Sigmoid colon (tissue), 7 donors: Measurements from ENCODE around the gene PCSK5. TPM values are rescaled to one million over a fixed set of nuclear protein-coding genes. Genes with fewer than 3 reads are reported as not detected.

Source experiments
- DNase-seq: peaks from one replicate; pipeline ENCODE4 v3.0.0-alpha.2; 2019
- H3K27ac ChIP-seq, 4 donors: fragments of 200-600 bp; sonication (generic); one replicate each; pipeline ENCODE4 v1.5.1; 2016 to 2019; ENCODE audit warnings: mild to moderate bottlenecking in 1 of 4
- H3K27me3 ChIP-seq, 3 donors: fragments of 200-600 bp; sonication (generic); one replicate each; pipeline ENCODE4 v1.5.1; 2019; ENCODE audit warnings: mild to moderate bottlenecking in 1 of 3
- H3K36me3 ChIP-seq, 4 donors: fragments of 200-600 bp; sonication (generic); one replicate each; pipeline ENCODE4 v1.5.1; 2016 to 2019
- H3K4me1 ChIP-seq, 4 donors: fragments of 200-600 bp; sonication (generic); one replicate each; pipeline ENCODE4 v1.5.1; 2017 to 2019
- H3K4me3 ChIP-seq, 4 donors: fragments of 200-600 bp; sonication (generic); one replicate each; pipeline ENCODE4 v1.5.1; 2017 to 2019; ENCODE audit warnings: mild to moderate bottlenecking in 2 of 4, moderate library complexity in 1 of 4
- H3K9me3 ChIP-seq, 4 donors: fragments of 200-600 bp in 3 of 4; sonication (generic) in 3 of 4; one replicate each; pipeline versions ENCODE4 v1.5.1 to v1.6.1; 2013 to 2019
- CTCF ChIP-seq, 4 experiments: fragments of 450-650 bp in 3 of 4; fragments of 200-600 bp in 1 of 4; IDR thresholded peaks; one replicate each; pipeline ENCODE4 v1.5.1; 2016 to 2019; ENCODE audit warnings: antibody characterized with exemption in 4 of 4, mild to moderate bottlenecking in 3 of 4, moderate library complexity in 2 of 4
- EP300 ChIP-seq, 4 donors: sonication (generic); formaldehyde crosslinking; IDR thresholded peaks; one replicate each; pipeline ENCODE4 v1.6.1; 2017; ENCODE audit warnings: antibody characterized with exemption in 4 of 4
- POLR2A ChIP-seq, 2 donors: fragments of 450-650 bp; IDR thresholded peaks; one replicate each; pipeline ENCODE4 v1.6.1; 2016; ENCODE audit warnings: antibody characterized with exemption in 2 of 2, mild to moderate bottlenecking in 2 of 2, moderate library complexity in 2 of 2
- POLR2AphosphoS5 ChIP-seq, 4 donors: sonication (generic); formaldehyde crosslinking; IDR thresholded peaks; one replicate each; pipeline ENCODE4 v1.6.1; 2017; ENCODE audit warnings: antibody characterized with exemption in 4 of 4
- WGBS, 2 donors: extraction: QIAGEN DNeasy Blood & Tissue Kit; methylation state at CpG; one replicate each; pipeline ENCODE4 v1.1.7; 2013; 5-methylcytosine and 5-hydroxymethylcytosine counted together
- intact Hi-C: fragments of 100-400 bp; cut with DNase I; formaldehyde crosslinking; loops from one replicate; pipeline ENCODE4 v1.15.1; 2023
- polyA plus RNA-seq, 3 donors: library from polyadenylated mRNA; stranded (reverse); fragments of 200-250 nt; gene quantifications; one replicate each; pipeline ENCODE4 v1.2.3, GENCODE V29; 2013
- total RNA-seq, 4 donors: library from RNA; depleted of rRNA; stranded (reverse); fragments of >200 nt; gene quantifications; one replicate each; pipeline ENCODE4 v1.1.0, GENCODE V29; 2016
- donor health status: healthy with polysubstance abuse.
- donor health status: Bipolar disorder and iron deficiency.
- donor health status: healthy.

Gene PCSK5
- total and polyA plus RNA-seq, 7 donors = 2.4 to 23.5 (median 8.4) TPM

GRCh38 chr9:76401580-76402354, 511.3 kb downstream of the PCSK5 start:
- 20 to 70% methylated on average over 3 of the region's 3 CpGs for WGBS, 2 donors
- Histone ChIP-seq H3K36me3 (no peaks in the 10 kb centered on the region), H3K9me3 (no peaks in the 10 kb centered on the region), H3K27ac (no peak overlapping the region), H3K4me1 (peaks cover 0 to 5% (median 0%) of the 10 kb centered on the region in 4 donors), H3K4me3 (no peak overlapping the region), H3K27me3 (no peaks in the 10 kb centered on the region)
- TF ChIP-seq POLR2AphosphoS5 (IDR thresholded peaks at IDR 0.05) (no peak), EP300 (IDR thresholded peaks at IDR 0.05) (no peak), POLR2A (IDR thresholded peaks at IDR 0.05) (no peak), CTCF (IDR thresholded peaks at IDR 0.05) (no peak)
- DNase-seq = no peak
- intact Hi-C loops = no loop called here

- H3K36me3 ChIP-seq = no peaks in the 10 kb centered on the region
- intact Hi-C loops = no loop called here
- TF ChIP-seq CTCF (IDR thresholded peaks at IDR 0.05) (peak; percentile 34 to 66 (median 50)), EP300 (IDR thresholded peaks at IDR 0.05) (no peak), POLR2A (IDR thresholded peaks at IDR 0.05) (no peak)
- no peaks in the 10 kb centered on the region for H3K27me3 ChIP-seq
- no peak overlapping the region for H3K4me3 ChIP-seq
- WGBS, 2 donors = 1 to 2% methylated on average over 2 of the region's 2 CpGs
- no peak for DNase-seq
- H3K27ac ChIP-seq = peak overlapping the region in 3 of 4 donors; percentile 16 to 38 (median 32)
- H3K9me3 ChIP-seq = no peaks in the 10 kb centered on the region
- H3K4me1 ChIP-seq = peaks cover 0 to 5% (median 0%) of the 10 kb centered on the region in 4 donors
These were observed 512.9 kb downstream of the PCSK5 start for GRCh38 chr9:76403352-76403751.

DNA sequence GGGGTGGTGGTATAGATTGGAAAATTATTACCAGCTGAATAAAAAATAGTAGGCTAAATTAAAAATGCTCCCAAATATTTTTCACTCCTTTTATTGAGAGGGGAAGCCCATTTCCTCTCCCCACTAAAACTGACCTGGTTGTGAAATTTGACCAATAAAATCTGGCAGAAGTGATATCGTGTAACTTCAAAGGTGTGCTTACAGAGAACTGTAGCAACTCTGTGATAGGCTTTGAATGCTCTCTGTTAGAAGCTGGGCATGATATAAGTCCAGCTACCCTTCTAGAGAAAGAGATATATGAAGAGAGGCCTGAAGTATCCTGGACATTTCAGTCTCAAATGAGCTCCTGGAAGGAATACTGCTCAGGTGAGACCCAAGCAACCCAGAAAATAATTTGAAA, 513.9 kb downstream of the PCSK5 start:
- intact Hi-C loops = no loop called here
- 10 to 53% methylated on average over 1 of the region's 1 CpG for WGBS, 2 donors
- TF ChIP-seq CTCF (IDR thresholded peaks at IDR 0.05) (no peak), EP300 (IDR thresholded peaks at IDR 0.05) (no peak), POLR2AphosphoS5 (IDR thresholded peaks at IDR 0.05) (no peak), POLR2A (IDR thresholded peaks at IDR 0.05) (no peak)

GRCh38 chr9:76405340-76405739, 514.9 kb downstream of the PCSK5 start:
- Histone ChIP-seq H3K27ac (no peak overlapping the region), H3K27me3 (no peaks in the 10 kb centered on the region), H3K9me3 (no peaks in the 10 kb centered on the region), H3K36me3 (no peaks in the 10 kb centered on the region), H3K4me3 (no peak overlapping the region), H3K4me1 (peaks cover 0 to 5% (median 0%) of the 10 kb centered on the region in 4 donors)
- intact Hi-C loops = no loop called here
- TF ChIP-seq CTCF (IDR thresholded peaks at IDR 0.05) (no peak), POLR2A (IDR thresholded peaks at IDR 0.05) (no peak), EP300 (IDR thresholded peaks at IDR 0.05) (no peak), POLR2AphosphoS5 (IDR thresholded peaks at IDR 0.05) (no peak)
- no peak for DNase-seq
- WGBS, 2 donors = 80 to 85% methylated on average over 3 of the region's 3 CpGs

More for the DNA sequence above, 513.9 kb downstream of the PCSK5 start:
- no peak for DNase-seq
- no peaks in the 10 kb centered on the region for H3K9me3 ChIP-seq
- H3K4me1 ChIP-seq = peaks cover 0 to 5% (median 0%) of the 10 kb centered on the region in 4 donors
- no peak overlapping the region for H3K27ac ChIP-seq
- no peak overlapping the region for H3K4me3 ChIP-seq
- H3K36me3 ChIP-seq = no peaks in the 10 kb centered on the region
- no peaks in the 10 kb centered on the region for H3K27me3 ChIP-seq
